HG03442 (cell line): ENCODE results near the gene SKOR2.
"Not testable (repeated sequence)": the region's sequence is repeated elsewhere in the genome, so short reads cannot be mapped to it uniquely, and the experiment has no call there.

Experiments
- ATAC-seq: cut with Tn5 transposase; IDR thresholded peaks from one replicate; pipeline ENCODE4 v1.9.1; 2021; ENCODE audit warnings: mild to moderate bottlenecking, moderate library complexity; ENCODE audit not compliant: unreplicated experiment

Gene SKOR2

DNA sequence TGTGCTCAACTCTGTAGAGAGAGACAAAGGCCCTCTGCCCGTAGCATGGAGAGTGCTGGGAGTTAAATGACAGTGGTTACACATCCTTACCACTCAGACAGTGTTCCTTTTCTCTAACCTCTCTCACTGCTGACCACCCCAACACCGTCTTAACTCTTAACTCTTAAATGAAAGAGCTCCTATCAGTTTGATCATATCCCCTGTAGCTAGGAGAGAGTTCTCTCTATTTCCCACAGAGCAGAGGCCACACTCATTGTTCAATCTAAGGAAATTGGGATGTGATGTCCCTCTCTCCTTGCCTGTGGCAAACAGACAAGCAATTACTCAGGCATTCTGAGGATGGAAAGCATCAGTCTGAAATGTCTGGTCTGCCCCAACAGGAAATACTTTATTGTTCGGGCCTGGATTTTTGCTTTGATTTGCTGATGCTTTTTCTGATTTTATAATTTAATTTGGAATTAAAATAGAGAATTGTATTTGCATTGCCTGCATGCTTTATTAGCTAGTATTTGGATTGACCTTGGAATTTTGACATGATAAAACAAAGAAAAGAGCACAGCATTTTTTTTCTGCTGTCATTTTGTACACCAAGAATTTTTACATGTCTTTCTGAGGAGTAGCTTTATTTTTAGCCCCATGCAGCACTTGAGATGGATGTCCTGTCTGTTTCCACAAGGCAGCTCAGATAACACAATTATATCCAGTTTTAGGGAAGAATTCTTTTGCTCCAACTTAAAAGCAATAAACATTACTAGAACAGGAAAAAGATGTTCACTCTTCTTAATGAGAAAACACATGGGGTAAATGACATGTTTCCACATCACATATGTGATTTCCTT is 47.6 kb downstream of the SKOR2 start:
- no peak for ATAC-seq

DNA sequence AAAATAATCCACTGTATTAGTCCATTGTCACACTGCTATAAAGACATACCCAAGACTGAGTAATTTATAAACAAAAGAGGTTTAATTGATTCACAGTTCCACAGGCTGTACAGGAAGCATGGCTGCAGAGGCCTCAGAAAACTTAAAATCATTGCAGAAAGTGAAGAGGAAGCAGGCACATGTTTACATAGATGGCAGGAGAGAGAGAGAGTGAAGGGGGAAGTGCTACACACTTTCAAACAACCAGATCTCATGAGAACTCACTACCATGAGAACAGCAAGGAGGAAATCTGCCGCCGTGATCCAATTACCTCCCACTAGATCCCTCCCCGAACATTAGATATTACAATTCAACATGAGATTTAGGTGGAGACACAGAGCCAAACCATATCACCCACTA is 55.5 kb downstream of the SKOR2 start:
- not testable (repeated sequence) for ATAC-seq

DNA sequence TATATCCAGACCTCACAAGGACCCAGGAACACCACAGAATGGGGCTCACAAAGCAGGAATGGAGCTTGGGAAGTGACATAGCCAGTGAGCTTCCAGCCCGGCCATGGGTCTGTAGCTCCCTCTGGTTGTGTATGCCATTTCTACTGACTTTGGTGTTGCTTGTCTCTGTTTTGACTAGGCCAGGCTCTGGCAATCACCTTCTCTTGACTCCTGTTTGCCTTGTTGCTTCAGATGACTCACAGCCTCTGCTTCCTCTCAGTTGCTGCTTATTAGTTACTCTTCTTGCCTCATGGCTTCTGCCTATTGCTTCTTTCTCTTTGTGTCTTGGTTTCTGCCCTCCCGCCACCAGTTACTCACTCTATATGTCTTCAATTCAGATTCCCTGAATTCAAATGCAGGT is 59.5 kb downstream of the SKOR2 start:
- ATAC-seq = no peak

DNA sequence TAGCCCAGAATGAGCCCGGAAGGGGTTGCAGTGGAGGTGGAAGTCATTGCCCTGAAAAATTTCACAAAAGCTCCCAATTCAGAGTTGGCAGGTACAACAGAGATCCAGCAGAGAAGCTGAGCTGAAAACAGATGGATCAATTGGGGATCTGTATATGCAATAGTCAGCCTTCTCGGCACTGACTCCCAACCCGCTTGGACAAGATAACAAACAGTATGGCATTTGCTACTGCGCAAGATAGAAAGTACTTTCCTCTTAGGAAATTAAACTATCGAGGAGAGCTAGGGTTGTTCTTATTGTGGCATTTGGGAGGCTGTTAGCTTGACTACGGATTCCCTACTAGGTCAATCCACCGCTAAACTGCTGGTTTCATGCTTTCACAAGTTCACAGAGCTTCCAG is 63.7 kb downstream of the SKOR2 start:
- no peak for ATAC-seq

DNA sequence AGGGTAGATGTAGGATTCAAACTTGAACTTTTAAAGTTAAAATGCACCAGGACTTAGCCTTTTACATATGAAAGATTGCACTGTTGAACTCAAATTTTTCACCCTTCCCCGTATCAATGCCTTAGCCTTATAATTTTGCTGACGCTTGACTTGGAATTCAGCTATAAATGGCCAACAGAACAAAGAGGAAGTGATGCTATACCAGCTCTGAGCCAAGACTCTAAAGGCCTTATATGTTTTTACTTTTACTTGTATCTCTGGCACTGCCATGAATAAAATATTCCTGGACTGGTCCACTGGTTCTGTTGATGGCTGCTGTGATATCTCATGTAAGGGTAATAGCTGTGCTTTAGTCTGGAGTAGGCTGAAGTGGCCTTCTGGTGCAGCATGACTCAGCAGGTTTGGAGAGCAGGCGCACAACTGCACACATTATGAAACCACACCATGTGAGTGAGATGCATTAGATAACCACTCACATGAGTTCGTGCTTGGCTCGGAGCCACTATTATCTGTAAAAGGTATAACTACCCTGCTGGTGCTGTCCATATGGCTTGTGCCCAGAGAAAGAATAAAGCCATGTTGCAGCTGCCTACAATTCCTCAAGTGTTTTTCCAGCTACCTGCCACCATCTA is 66.9 kb downstream of the SKOR2 start:
- no peak for ATAC-seq

DNA sequence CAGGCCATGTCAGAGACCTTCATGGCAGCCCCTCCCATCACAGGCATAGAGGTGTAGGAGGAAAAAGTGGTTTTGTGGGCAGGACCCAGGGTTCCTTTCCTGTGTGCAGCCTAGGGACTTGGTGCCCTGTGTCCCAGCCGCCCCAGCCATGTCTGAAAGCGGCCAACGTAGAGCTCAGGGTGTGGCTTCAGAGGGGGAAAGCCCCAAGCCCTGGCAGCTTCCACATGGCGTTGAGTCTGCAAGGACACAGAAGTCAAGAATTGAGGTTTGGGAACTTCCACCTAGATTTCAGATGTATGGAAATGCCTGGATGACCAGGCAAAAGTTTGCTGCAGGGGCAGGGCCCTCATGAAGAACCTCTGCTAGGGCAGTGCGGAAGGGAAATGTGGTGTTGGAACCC is 69.3 kb downstream of the SKOR2 start:
- ATAC-seq = not testable (repeated sequence)

DNA sequence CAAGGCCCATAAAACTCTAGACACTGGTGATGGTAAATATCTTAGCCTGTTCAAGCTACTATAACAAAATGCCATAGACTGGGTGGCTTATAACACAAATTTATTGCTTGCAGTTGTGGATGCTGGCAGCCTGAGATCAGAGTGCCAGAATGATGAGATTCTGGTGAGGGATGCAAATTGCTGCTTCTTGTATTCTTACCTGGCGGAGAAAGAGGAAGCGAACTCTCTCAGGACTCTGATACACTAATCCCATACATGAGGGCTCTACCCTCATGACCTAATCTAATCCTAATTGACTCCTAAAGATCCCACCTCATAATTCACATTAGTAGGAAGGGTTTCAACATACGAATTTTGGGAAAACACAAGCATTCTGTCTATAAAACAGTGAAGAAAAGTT is 70.7 kb downstream of the SKOR2 start:
- no peak for ATAC-seq

DNA sequence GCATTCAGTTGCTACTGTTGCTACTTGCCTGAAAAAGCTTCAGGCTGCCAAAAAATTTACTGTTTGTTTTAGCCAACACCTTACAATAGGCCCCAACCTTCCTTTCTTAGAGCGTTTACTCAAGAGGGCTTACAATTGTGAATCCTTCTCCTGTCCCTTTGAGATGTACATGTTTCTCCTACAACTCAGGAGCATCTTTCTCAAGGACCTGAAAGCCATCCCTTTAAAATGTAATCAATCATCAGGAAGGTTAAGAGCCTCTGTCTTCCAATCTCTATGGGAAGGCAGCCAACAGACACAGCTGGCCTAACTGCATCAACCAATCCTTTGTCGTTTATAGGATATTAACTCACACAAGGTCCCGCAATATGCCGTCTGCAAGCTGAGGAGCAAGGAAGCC is 71.9 kb downstream of the SKOR2 start:
- ATAC-seq = no peak

DNA sequence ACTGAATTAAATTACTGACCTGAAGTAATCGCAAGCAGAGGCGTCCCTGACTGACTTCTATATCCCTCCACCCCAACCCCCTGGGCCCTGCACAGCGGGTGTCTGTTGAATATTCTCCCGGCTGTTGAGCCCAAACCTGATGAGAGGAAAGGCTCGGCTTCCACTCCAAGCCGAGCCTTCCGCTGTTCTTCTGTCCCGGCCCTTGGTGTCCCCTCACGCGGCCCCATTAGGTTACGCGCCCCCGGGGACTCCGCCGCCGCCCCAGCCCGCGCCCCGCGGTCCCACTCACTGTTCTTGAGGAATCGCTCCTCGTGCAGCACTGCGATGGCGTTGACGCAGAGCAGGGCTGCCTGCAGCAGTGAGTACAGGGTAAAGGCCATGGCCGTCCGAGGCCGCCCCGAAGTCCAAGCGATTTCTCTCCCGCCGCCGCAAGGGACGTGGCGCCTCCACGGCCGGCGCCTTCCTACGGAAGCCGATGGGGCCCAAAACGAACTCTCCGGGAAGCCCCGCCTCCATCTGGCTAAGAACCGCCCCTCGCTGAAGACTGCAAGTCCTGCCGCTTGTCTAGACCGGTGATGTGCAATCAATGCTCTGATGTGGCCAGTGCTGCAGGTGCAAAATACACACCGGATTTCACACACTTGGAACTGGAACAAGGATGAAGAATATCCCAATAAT is 75.4 kb downstream of the SKOR2 start, which contains the start of gene IER3IP1:
IER3IP1 (minus strand) TSS at position 467 of the 678 bp plus-strand sequence; CDS start at position 380, 87 bp downstream.
- peak; percentile 78 for ATAC-seq

DNA sequence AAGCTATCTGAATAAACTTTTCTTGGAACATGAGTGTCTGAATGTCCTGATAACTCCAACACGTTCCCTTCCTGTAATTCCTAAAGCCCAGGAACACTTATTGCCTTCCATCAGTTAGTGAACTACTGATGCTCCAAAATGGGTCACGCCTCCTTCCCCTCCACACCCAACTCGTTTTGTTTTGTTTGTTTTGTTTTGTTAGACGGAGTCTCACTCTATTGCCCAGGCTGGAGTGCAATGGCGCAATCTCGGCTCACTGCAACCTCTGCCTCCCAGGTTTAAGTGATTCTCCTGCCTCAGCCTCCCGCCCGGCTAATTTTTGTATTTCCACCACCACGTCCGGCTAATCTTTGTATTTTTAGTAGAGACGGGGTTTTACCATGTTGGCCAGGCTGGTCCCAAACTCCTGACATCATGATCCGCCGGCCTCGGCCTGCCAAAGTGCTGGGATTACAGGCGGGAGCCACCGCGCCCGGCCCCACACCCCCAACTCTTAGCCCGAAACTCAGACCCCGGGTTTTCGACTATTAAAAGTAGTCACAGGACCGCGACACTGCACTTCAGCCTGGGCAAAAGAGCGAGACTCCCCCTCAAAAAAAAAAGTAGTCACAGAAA is 76.1 kb downstream of the SKOR2 start:
- no peak for ATAC-seq

DNA sequence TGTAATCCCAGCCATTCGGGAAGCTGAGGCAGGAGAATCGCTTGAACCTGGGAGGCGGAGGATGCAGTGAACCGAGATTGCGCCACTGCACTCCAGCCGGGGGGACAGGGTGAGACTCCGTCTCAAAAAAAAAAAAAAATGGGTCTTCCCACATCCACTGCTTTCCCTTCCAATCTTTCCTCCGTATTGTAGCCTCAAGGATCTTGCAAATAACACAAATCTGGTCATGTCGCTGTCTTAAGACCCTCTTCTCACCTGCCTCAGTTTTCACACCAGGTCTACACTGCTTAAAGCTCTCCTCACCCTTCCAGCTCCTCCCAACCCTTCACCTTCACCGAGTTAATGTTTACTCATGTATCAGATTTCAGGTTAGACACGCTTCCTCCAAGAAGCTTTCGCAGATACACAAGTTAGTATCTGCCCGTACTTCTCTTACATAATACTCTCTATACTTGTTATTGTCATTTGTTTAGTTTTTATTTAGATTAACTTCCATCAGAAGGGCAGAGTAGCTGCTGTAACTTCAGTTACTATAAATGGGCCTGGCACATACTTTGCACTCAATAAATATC is 76.8 kb downstream of the SKOR2 start:
- ATAC-seq = no peak

DNA sequence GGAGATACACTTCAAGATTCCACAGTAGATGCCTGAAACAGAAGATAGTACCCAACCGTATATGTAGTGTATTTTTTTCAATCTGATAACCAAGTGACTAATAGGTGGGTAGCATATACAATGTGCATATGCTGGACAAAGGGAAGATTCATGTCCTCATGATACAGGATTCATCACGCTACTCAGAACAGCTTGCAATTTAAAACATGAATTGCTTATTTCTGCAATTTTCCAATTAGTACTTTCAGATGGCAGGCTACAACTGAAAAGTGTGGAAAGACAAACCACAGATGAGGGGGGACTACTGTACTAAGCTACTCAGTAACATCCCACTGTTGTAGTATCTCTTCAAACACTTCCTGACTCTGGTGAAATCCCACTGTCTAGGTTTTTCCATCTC is 79.0 kb downstream of the SKOR2 start:
- ATAC-seq = no peak

DNA sequence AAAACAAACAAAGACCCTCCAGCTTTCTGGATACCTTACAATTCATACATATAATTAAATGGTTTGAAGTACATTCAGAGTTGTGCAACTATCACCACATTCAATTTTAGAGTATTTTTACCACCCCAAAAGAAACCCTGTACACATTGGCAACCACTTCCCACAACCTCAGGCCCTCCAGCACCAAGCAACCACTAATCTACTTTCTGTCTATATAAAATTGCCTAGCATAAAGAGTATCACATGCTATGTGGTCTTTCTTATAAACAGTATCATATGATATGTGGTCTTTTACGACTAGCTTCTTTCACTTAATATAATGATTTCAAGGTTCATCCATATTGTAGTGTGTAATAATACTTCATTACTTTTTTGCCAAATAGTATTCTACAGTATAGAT is 82.5 kb downstream of the SKOR2 start:
- no peak for ATAC-seq

DNA sequence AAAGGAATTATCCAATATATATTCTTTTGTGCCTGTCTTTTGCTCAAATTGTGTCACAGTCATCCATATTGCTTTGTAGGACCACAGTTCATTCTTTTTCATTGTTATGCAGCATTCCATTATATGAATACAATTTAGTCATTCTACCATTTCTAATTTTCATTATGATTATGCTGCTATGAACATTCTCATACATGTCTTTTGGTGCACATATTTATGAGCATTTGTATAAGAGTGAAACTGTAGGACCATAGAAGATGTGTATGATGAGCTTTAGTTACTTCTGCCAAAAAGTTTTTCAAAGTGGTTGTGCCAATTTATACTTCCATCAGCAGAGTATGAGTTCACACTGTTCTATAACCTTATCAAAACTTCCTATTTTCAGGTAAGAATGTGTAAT is 83.0 kb downstream of the SKOR2 start:
- ATAC-seq = no peak

DNA sequence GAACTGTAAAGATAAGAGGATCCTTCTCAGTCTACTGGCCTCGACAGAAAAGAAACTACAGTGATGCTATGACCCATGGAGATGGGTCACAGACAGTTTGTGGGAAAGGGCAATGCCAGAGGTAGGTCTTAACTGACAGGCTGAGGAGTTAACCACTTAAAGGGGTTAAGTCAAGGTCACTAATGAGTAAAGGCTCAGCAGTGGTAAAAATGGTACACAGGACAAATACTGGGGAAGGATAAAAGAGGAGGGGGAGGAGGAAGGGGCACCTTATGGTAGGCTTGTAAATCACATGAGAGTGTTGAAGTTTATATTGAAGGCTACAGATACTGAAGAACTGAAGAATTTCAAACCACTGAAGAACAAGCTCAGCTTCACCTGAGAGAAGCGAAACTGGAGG is 85.2 kb downstream of the SKOR2 start:
- ATAC-seq = no peak

DNA sequence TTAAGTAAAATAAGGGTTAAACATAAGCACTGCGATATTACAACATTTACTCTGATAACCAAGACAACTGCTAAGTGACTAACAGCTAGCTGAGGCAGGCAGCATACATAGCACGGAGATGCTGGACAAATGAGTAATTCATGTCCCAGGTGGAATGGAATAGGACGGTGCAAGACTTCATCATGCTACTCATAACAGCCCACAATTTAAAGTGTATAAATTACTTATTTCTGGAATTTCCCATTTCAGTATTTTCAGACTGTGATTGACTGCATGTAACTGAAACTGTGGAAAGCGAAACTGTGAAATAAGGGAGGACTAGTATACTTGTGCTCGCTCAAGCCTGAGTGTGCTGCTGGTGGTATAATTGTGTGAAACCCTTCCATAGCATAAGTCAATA is 88.2 kb downstream of the SKOR2 start:
- peak; percentile 76 for ATAC-seq

DNA sequence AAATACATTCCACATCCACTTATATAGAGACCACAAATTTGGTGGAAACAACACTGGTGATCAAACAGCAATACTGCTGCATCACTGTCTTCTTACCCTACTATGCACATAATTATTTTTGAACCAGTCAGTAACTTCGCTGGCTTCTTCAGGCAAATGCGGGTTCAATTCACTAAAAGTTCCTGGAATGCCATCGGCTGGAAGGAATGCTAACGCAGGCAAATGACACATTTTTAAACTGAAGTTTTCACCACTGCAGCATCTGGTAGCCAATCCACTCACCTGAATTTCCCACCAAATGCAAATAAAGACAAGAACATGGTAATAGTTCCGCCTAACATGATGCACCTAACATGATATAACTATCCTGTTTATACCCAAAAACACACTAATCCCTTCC is 91.2 kb downstream of the SKOR2 start:
- no peak for ATAC-seq

DNA sequence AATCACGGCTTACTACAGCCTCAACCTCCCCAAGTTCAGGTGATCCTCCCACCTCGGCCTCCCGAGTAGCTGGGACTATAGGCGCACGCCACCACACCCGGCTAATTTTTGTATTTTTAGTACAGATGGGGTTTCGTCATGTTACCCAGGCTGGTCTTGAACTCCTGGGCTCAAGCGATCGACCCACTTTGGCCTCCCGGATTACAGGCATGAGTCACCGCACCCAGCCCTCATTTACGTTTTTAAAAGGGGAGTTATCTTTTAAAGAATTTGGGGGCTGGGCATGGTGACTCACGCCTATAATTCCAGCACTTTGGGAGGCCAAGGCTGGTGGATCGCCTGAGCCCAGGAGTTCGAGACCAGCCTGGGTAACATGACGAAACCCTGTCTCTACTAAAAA is 93.1 kb downstream of the SKOR2 start:
- ATAC-seq = not testable (repeated sequence)
